Ascending aorta (tissue), 2 donors: ENCODE results near the gene ATXN1L. TPM values are rescaled to one million over a fixed set of nuclear protein-coding genes. Genes with fewer than 3 reads are reported as not detected.

Experiments used
- DNase-seq, 2 donors: peaks; one replicate each; pipeline ENCODE4 v3.0.0-alpha.2; 2019; ENCODE audit warnings: low spot score in 2 of 2
- H3K27ac ChIP-seq, 2 donors: fragments of 200-600 bp; sonication (generic); one replicate each; pipeline ENCODE4 v1.5.1; 2016 to 2017; ENCODE audit warnings: mild to moderate bottlenecking in 1 of 2
- H3K27me3 ChIP-seq: fragments of 200-600 bp; sonication (generic); one replicate; pipeline ENCODE4 v1.5.1; 2017
- H3K36me3 ChIP-seq, 2 donors: fragments of 200-600 bp; sonication (generic); one replicate each; pipeline ENCODE4 v1.5.1; 2016
- H3K4me1 ChIP-seq, 2 donors: fragments of 200-600 bp; sonication (generic); one replicate each; pipeline ENCODE4 v1.5.1; 2016 to 2017; ENCODE audit warnings: mild to moderate bottlenecking in 1 of 2
- H3K4me3 ChIP-seq, 2 donors: fragments of 200-600 bp; sonication (generic); one replicate each; pipeline ENCODE4 v1.5.1; 2016 to 2017; ENCODE audit warnings: mild to moderate bottlenecking in 1 of 2
- H3K9me3 ChIP-seq, 2 donors: fragments of 200-600 bp; sonication (generic); one replicate each; pipeline ENCODE4 v1.5.1; 2016
- CTCF ChIP-seq, 3 experiments: fragments of 200-600 bp in 2 of 3; fragments of 450-650 bp in 1 of 3; sonication (generic) in 2 of 3; IDR thresholded peaks; one replicate each; pipeline ENCODE4 v1.5.1; 2016 to 2019; ENCODE audit warnings: antibody characterized with exemption in 3 of 3, mild to moderate bottlenecking in 1 of 3, moderate library complexity in 1 of 3
- intact Hi-C: fragments of 100-400 bp; cut with DNase I; formaldehyde crosslinking; loops from one replicate; pipeline ENCODE4 v1.15.1; 2023
- total RNA-seq: library from RNA; depleted of rRNA; stranded (reverse); fragments of >200 nt; gene quantifications from one replicate; pipeline ENCODE4 v1.1.0, GENCODE V29; 2016

Gene ATXN1L
- total RNA-seq, 1 donor from 2014 or later: 11.8 TPM

GRCh38 chr16:71869089-71869488 is 23.3 kb downstream of the ATXN1L start:
- Histone ChIP-seq H3K27me3 (no peaks in the 10 kb centered on the region), H3K27ac (no peak overlapping the region), H3K4me1 (no peaks in the 10 kb centered on the region), H3K4me3 (no peak overlapping the region), H3K9me3 (no peaks in the 10 kb centered on the region), H3K36me3 (peaks cover 24 to 35% of the 10 kb centered on the region in 2 donors)
- no peak for DNase-seq
- intact Hi-C loops: no loop called here
- no peak for TF ChIP-seq CTCF (IDR thresholded peaks at IDR 0.05)

- no peak overlapping the region for H3K27ac ChIP-seq
- intact Hi-C loops: no loop called here
- H3K9me3 ChIP-seq: no peaks in the 10 kb centered on the region
- no peaks in the 10 kb centered on the region for H3K27me3 ChIP-seq
- no peak for TF ChIP-seq CTCF (IDR thresholded peaks at IDR 0.05)
- no peaks in the 10 kb centered on the region for H3K4me1 ChIP-seq
- no peak overlapping the region for H3K4me3 ChIP-seq
- no peak for DNase-seq
- H3K36me3 ChIP-seq: peaks cover 17 to 32% of the 10 kb centered on the region in 2 donors
These were observed 25.0 kb downstream of the ATXN1L start for GRCh38 chr16:71870818-71871217.

GRCh38 chr16:71873199-71873598 is 27.4 kb downstream of the ATXN1L start:
- no peak for TF ChIP-seq CTCF (IDR thresholded peaks at IDR 0.05)
- no peak for DNase-seq
- Histone ChIP-seq H3K27ac (no peak overlapping the region), H3K9me3 (no peaks in the 10 kb centered on the region), H3K4me1 (no peaks in the 10 kb centered on the region), H3K4me3 (no peak overlapping the region), H3K36me3 (peaks cover 16 to 24% of the 10 kb centered on the region in 2 donors), H3K27me3 (no peaks in the 10 kb centered on the region)
- intact Hi-C loops: no loop called here

- no peak for TF ChIP-seq CTCF (IDR thresholded peaks at IDR 0.05)
- Histone ChIP-seq H3K27me3 (no peaks in the 10 kb centered on the region), H3K36me3 (peaks cover 13 to 48% of the 10 kb centered on the region in 2 donors), H3K4me3 (no peak overlapping the region), H3K27ac (no peak overlapping the region), H3K9me3 (no peaks in the 10 kb centered on the region), H3K4me1 (peaks cover 0 to 2% of the 10 kb centered on the region in 2 donors)
- intact Hi-C loops: no loop called here
- DNase-seq: no peak
These were observed 33.1 kb downstream of the ATXN1L start for GRCh38 chr16:71878911-71879310.

GRCh38 chr16:71880176-71880575 is 34.4 kb downstream of the ATXN1L start:
- no peak for TF ChIP-seq CTCF (IDR thresholded peaks at IDR 0.05)
- no peak overlapping the region for H3K27ac ChIP-seq
- H3K27me3 ChIP-seq: no peaks in the 10 kb centered on the region
- intact Hi-C loops: loop anchor here (5.0 kb wide), 1 partner anchor 47 kb away; no protein-coding TSS in a partner anchor
- no peaks in the 10 kb centered on the region for H3K9me3 ChIP-seq
- peaks cover 0 to 4% of the 10 kb centered on the region in 2 donors for H3K4me1 ChIP-seq
- DNase-seq: no peak
- H3K36me3 ChIP-seq: peaks cover 11 to 37% of the 10 kb centered on the region in 2 donors
- H3K4me3 ChIP-seq: no peak overlapping the region
